Measurements from ENCODE around the gene VSIG4. TPM values are rescaled to one million over a fixed set of nuclear protein-coding genes. Genes with fewer than 3 reads are reported as not detected.

Gene VSIG4
- total RNA-seq, 1 experiment from 2014 or later, result not detected

GRCh38 chrX:65993915-65994460 lies 45.9 kb downstream of the VSIG4 start:
- Mint-ChIP-seq H3K4me1 (no peaks in the 10 kb centered on the region), H3K27me3 (ENCODE audit: low read depth) (no peaks in the 10 kb centered on the region; the same call in 1 of the 2 replicates), H3K36me3 (ENCODE audit: insufficient read depth in 1 of 3, low read depth in 3 of 3) (peaks cover 0 to 2% (median 0%) of the 10 kb centered on the region in 3 experiments; a peak in 1 of 7 replicates), H3K9me3 (peaks cover 64 to 65% of the 10 kb centered on the region in 2 experiments), H3K4me3 (no peak overlapping the region), H3K27ac (no peak overlapping the region)
- Histone ChIP-seq H3K9me3 (ENCODE audit: control insufficient read depth, low read depth, low read length) (peaks cover 47% of the 10 kb centered on the region), H3K23ac (ENCODE audit: insufficient read length, low read depth, low read length) (no peak overlapping the region), H2AFZ (ENCODE audit: low read length) (no peak overlapping the region), H2AK5ac (ENCODE audit: insufficient read length, low read length) (no peak overlapping the region), H3K56ac (ENCODE audit: insufficient read length, low read depth, low read length) (no peak overlapping the region), H3T11ph (ENCODE audit: low read length) (no peak overlapping the region), H3K14ac (ENCODE audit: insufficient read depth, low read length) (no peak overlapping the region), H4K5ac (ENCODE audit: insufficient read length, low read depth, low read length) (no peak overlapping the region), H3K79me2 (ENCODE audit: insufficient read depth, low read length) (no peaks in the 10 kb centered on the region), H2BK120ac (ENCODE audit: low read depth, low read length, poor library complexity, severe bottlenecking) (no peak overlapping the region), H3K4ac (ENCODE audit: low read depth, low read length) (no peak overlapping the region), H3K9ac (ENCODE audit: extremely low read depth, insufficient read length, low read length) (no peak overlapping the region), H3K27ac (ENCODE audit: insufficient read length, low read depth, low read length) (no peak overlapping the region), H3K4me2 (ENCODE audit: insufficient read depth, insufficient read length, low read length) (no peak overlapping the region), H2BK15ac (ENCODE audit: low read depth, low read length) (no peak overlapping the region), H4K20me1 (ENCODE audit: control insufficient read depth, insufficient read depth, insufficient read length) (no peaks in the 10 kb centered on the region), H2BK5ac (ENCODE audit: insufficient read length, low read length) (no peak overlapping the region), H3K23me2 (ENCODE audit: insufficient read length, low read depth, low read length, poor library complexity, severe bottlenecking) (no peaks in the 10 kb centered on the region), H4K91ac (ENCODE audit: insufficient read length, low read depth, low read length) (no peak overlapping the region), H4K8ac (replicated peaks; ENCODE audit: insufficient read length, low read depth, low read length) (no peak overlapping the region), H3K79me1 (ENCODE audit: insufficient read depth, low read depth, low read length, poor library complexity, severe bottlenecking) (no peaks in the 10 kb centered on the region), H3K27me3 (ENCODE audit: insufficient read depth, low read length) (no peaks in the 10 kb centered on the region), H3K18ac (ENCODE audit: insufficient read length, low read depth, low read length) (no peak overlapping the region), H2BK12ac (ENCODE audit: insufficient read length, low read depth, low read length) (no peak overlapping the region), H3K4me1 (ENCODE audit: insufficient read depth, low read length) (no peaks in the 10 kb centered on the region), H2BK20ac (ENCODE audit: low read depth, low read length, poor library complexity, severe bottlenecking) (no peak overlapping the region)
- DNase-seq, result no peak
- no peak for TF ChIP-seq CTCF (conservative IDR thresholded peaks at IDR 0.05)
- WGBS (ENCODE audit: extremely low coverage, insufficient read length, low lambda C conversion rate), result no CpG with 5 or more reads among the region's 2 CpGs
